GM08714 (cell line): ENCODE measurements around the gene NOL4L.

Source experiments
- H3K4me3 ChIP-seq: fragments of 200-500 bp; sonication (Bioruptor generic); 2 replicates; pipeline ENCODE4 v1.5.1; 2014; ENCODE audit warnings: mild to moderate bottlenecking, low read length, inconsistent platforms
- ZNF274 ChIP-seq: IDR thresholded peaks from 2 replicates; pipeline ENCODE4 v1.6.1; 2012; ENCODE audit warnings: mild to moderate bottlenecking, low read depth, low read length

The NOL4L gene

GRCh38 chr20:32511358-32512046 is 73.6 kb downstream of the NOL4L start:
- H3K4me3 ChIP-seq, result no peak overlapping the region
- no peak for TF ChIP-seq ZNF274

DNA sequence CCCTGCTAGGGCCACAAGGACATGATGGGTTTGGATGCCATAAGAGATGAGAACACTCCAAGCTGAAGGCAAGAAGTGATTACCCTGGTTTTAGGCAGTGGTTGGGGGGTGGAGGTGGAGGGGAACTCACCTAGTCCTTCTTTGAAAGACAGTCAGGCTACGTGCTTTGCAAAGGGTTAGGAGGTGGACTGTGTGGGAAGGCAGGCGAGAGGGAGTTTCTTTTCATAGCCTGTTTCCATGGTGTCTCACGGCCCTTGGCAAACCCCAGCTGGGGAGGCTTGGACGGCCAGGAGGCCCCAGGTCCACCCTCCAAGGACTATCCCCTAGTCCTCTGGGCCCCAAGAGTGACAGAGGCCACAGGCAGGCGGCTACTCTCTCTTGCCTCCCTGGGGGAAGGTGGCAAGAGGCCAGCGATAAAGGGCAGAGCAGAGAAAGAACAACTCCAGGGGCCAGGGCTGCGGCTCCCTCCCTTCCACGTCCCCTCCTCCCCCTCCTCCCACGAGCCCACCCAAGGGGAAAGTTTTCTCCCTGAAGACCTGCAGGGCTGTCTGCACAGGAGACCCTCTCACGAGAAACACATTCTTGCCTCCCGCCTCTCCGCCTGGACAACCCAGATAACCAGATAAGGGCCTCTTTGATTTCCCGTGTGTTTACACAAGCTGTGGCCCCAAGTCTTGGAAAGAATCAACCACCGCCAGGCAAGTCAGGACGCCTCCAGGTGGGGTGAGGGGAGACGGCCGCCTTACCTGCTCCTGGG is 74.4 kb downstream of the NOL4L start:
- TF ChIP-seq ZNF274, result no peak
- no peak overlapping the region for H3K4me3 ChIP-seq

GRCh38 chr20:32510120-32510600 is 75.0 kb downstream of the NOL4L start:
- H3K4me3 ChIP-seq, result no peak overlapping the region
- TF ChIP-seq ZNF274, result no peak

DNA sequence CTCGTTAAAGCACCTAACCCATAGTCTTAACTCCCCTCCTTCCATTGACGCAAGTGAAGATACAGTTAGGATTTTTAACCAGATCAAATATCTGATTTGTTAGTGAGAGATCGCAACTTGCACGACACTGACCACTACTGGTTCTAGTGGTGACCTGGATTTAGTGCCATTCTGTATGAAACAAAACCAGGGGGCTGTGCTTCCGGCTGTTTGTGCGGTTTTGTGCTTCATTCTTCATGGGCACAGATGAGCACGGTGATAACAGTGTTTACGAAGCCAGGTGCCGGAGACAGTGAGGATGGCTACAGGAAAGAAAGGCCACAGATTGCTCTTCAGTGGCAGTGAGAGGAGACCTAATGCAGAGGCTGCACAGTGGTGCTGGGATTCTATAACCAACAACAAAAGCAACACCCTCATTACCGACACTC is 75.5 kb downstream of the NOL4L start:
- H3K4me3 ChIP-seq, result no peak overlapping the region
- TF ChIP-seq ZNF274, result no peak

DNA sequence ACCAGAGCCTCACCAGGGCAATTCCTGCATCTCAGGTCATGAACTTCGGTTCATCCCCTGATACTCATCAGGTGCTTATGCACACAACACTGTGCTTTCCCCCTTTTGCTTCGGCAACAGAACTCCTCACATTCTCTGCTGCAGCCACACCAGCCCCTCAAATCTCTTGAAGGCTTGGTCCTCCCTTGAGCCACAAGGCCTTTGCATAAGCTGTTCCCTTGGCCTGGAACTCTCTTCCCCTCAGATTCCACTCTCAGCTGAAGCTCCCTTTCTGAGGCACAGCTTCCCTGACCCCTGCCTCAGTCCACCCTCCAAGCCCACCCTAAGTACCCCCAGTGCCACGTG is 76.4 kb downstream of the NOL4L start:
- no peak overlapping the region for H3K4me3 ChIP-seq
- no peak for TF ChIP-seq ZNF274

DNA sequence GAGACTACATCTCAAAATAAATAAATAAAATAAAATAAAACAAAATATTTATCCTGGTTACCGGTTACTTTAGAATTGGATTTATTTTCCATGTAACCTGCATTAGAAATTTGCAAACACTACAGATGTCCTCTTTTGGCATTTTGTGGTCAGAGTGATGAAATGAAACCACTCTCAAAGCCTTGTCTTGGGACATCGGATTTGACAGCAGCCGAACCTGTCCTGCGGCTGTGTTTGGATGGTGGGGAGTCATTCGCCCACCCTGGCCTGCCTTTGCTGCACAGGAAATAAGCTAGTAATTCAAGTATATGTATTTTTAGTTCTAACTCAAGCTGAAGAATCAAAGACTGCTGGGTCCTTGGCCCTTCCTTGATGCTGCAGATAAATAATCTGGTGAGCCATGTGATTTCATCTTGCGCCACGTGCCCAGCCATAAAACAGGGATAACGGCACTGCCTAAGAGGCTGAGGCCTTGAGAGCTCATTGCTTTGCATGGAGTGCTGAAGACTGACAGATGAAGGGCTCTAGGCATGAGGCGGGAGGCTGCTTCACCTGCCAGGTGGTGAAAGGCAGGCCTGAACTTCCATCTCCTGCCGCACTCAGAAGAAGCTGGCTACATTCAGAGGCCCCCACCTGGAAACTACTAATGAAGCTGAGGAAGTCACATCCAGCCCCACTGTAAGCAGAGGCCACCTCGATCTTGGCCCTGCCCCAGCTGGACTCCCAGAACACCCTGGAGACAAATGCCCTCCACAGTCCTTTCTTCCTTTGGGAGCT is 76.9 kb downstream of the NOL4L start:
- no peak overlapping the region for H3K4me3 ChIP-seq
- no peak for TF ChIP-seq ZNF274

DNA sequence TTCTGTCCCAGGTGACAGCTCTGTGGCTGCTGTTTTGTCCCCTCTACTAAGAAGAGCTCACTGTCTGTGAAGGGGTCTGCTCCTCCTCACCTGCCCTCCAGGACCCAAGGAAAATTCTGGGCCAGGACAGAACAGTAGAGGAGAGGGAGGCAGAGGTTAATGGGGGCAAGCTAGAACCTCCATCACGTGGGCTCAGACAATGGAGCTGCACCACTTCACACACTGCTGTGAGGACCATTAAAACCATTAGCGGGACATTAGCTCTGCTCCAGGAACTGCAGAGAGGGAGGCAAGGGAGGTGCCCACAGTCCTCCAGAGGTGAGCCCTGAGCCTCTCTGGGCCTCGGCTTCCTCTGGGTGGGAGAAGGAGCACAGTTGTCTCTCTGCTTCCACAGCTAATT is 78.4 kb downstream of the NOL4L start:
- H3K4me3 ChIP-seq, result no peak overlapping the region
- no peak for TF ChIP-seq ZNF274

- no peak for TF ChIP-seq ZNF274
Observed at GRCh38 chr20:32505723-32506473, 79.2 kb downstream of the NOL4L start.

DNA sequence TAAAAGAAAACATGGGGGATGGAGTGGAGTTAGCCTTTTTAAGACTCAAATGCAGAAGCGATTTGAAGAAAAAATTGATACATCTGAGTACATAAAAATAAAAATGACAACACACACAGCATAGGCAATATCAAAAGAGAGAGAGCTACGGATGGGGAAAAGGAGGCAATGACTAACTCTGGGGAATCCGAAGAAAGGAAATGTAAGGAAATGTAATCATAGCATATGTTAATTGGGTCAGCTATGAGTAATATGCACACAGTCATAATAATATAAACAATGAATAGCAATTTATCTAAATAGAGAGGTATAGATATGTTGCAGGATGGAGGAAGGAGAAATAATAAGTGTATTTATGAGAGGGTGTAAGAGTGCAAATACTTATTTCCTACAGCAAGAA is 83.4 kb downstream of the NOL4L start:
- TF ChIP-seq ZNF274, result no peak
- no peak overlapping the region for H3K4me3 ChIP-seq

More at GRCh38 chr20:32505723-32506473, 79.2 kb downstream of the NOL4L start:
- no peak overlapping the region for H3K4me3 ChIP-seq

GRCh38 chr20:32497589-32498224 is 87.4 kb downstream of the NOL4L start:
- no peak overlapping the region for H3K4me3 ChIP-seq
- TF ChIP-seq ZNF274, result no peak

GRCh38 chr20:32496811-32497533 is 88.2 kb downstream of the NOL4L start:
- H3K4me3 ChIP-seq, result no peak overlapping the region
- TF ChIP-seq ZNF274, result no peak

DNA sequence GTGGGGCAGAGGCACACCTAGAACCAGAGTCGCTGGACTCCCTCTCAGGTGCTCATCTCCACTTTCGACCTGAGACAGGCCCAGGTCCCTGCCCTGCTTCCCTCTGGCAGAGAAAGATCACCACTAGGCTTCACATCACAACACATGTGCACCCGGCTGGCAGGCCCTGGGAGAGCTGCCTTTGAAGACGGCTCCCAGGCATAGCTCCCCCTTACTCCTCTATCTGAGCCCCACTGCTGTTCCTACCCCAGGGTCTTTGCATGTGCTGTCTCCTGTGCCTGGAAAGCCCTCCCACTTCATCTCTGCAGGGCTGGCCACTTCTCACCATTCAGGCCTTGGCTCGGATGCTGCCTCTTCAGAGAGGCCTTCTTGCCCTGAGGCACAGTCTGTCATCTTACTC is 89.2 kb downstream of the NOL4L start:
- no peak overlapping the region for H3K4me3 ChIP-seq
- TF ChIP-seq ZNF274, result no peak

DNA sequence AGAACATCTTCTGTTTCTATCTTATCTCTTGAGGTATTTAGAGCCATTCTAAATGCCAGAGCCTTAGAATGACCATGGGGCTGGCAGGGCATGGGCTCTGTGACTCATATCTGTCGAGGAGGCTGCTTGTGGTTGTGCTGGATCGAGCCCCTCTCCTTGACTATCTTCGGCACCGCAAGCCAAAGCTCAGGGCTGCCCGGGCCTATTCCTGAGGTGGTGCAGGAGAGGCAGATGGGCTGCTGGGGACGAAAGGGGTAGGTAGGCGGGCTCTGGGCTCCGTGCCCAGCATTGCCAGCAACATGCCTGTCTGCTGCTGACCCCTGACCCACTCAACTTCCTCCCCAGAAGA is 89.9 kb downstream of the NOL4L start:
- TF ChIP-seq ZNF274, result no peak
- no peak overlapping the region for H3K4me3 ChIP-seq
